AG10803 (cell line): ENCODE measurements around the gene UST.

Experiments used
- DNase-seq: peaks from one replicate; pipeline ENCODE4 v3.0.0; 2010; ENCODE audit warnings: low read depth
- H3K4me3 ChIP-seq: 2 replicates; pipeline ENCODE4 v1.5.1; 2011; ENCODE audit warnings: mild to moderate bottlenecking, low read length, control low read depth
- CTCF ChIP-seq: conservative IDR thresholded peaks from 2 replicates; pipeline ENCODE4 v1.5.1; 2011; ENCODE audit warnings: mild to moderate bottlenecking, low read length, control low read depth, inconsistent platforms

UST gene

GRCh38 chr6:148964467-148964866 lies 217.6 kb downstream of the UST start:
- no peak for DNase-seq
- no peak for TF ChIP-seq CTCF
- no peak overlapping the region for H3K4me3 ChIP-seq

DNA sequence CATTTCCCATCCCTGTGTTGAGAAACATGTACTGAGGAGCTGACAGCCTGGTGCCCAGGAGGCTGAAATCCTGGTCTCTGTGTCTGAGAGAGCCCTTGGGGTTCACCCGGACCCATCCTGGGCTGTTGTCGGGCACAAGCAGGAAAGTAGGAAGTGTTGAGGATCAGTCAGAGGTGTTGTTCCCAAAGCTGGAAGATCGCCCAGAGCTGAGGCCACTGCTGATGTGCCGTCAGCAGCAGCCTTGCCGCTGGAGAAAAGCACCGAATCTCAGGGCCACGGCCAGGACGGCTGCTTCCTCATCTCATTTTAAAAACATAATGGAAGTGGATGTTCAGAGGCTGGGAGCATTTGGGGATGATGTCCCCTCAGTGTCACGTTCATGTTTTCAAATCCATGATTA lies 218.5 kb downstream of the UST start:
- no peak for TF ChIP-seq CTCF

GRCh38 chr6:148967011-148967520 lies 220.2 kb downstream of the UST start:
- TF ChIP-seq CTCF = no peak
- H3K4me3 ChIP-seq = no peak overlapping the region
- DNase-seq = no peak

More for the DNA sequence above, 218.5 kb downstream of the UST start:
- no peak for DNase-seq
- H3K4me3 ChIP-seq = no peak overlapping the region

GRCh38 chr6:148967541-148967956 lies 220.7 kb downstream of the UST start:
- H3K4me3 ChIP-seq = no peak overlapping the region
- TF ChIP-seq CTCF = no peak
- no peak for DNase-seq

DNA sequence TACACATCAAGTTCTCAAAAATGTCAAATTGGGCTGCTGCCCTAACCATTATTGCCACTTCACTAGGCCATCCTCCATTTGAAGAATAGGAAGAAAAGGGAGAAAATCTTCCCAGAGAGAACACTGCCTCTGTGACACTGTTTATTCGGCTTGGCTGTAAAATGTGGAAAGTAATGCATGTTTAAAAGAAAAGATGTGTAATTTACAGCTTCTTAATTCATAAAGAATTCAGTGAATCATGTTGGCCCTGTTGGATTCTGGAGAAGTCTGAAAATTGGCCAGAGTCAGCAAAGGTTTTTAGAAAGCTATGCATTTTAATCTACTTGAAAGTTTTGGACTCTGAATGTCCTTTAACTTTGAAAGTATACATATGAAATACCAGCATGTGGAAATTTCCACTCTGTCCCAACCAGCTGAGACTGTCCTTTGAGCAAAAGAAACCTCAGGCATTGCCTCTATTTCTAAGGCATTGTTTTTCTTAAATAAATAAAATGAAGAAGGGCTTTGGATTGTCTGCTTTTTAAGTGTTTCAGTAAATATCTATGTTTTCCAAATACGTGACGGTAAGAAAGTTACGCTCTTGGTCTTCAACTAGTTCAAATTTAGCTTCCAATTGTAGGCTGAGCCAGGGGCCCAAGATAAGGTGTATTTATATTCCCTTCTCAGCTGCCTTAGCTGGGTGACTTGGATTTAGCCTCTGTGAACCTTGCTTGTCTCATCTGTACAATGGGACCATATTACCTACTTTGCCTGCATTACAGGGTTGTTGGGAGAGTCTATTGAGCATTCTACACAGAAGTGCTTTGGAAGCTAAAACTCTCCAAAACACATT lies 222.2 kb downstream of the UST start:
- H3K4me3 ChIP-seq = no peak overlapping the region
- TF ChIP-seq CTCF = no peak
- peak; percentile 76 for DNase-seq

GRCh38 chr6:148969603-148970061 lies 222.8 kb downstream of the UST start:
- peak; percentile 88 for DNase-seq
- H3K4me3 ChIP-seq = no peak overlapping the region
- no peak for TF ChIP-seq CTCF
